Stimulated activated CD4-positive, alpha-beta T cell treated with anti-CD3 and anti-CD28 coated beads, Interleukin-4, amount 100 ng/mL, for 48 hours (primary cell): ENCODE results near the gene UBR3.
"Not testable (repeated sequence)": the region's sequence is repeated elsewhere in the genome, so short reads cannot be mapped to it uniquely, and the experiment has no call there.

Source experiments
- DNase-seq, 2 donors: peaks; one replicate each; pipeline ENCODE4 v3.0.0-alpha.2; 2020; ENCODE audit warnings: low read depth in 2 of 2

The UBR3 gene

GRCh38 chr2:170113168-170113894, 286.1 kb downstream of the UBR3 start:
- no peak for DNase-seq

- no peak for DNase-seq
Measured at GRCh38 chr2:170115501-170116229, 288.4 kb downstream of the UBR3 start.

DNA sequence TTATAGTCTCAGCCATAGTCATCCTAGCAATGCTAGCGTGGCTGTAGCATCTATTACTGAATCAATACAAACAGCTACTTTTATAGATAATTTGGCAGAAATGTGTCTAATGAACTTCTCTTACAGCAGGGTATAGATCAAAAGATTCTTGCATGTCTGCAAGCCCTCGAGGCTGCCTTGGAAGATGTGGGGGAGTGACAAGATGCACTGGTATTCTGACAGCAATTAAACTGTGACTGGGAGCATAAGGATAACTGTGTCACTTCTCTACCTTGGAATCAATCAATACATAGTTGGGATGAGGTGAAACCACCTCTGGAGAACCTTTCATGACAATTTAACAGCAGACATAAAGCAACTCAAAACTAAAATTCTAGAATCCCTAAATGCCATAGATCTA, 291.4 kb downstream of the UBR3 start:
- DNase-seq: no peak

DNA sequence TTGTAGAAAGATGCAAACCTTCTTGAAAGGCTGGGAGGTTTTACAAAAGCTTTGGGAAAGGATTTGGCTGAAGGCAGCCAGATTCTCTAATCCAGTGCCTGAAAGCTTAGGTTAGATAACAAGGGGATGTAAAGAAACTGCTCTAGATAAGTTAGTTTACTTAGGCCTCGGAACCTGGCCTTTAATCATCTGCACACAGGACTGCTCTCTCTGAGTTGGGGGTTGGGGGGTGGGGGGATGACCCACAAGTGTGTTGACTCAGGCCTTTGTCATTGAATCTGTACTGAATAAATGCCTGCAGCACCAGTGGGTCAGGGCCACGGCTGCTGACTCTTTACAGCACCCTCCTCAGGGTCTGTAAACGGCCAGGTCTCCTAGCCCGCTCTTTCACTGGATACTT, 292.1 kb downstream of the UBR3 start:
- not testable (repeated sequence) for DNase-seq

- no peak for DNase-seq
Measured at GRCh38 chr2:170121689-170122088, 294.4 kb downstream of the UBR3 start.

GRCh38 chr2:170122883-170123547, 295.8 kb downstream of the UBR3 start:
- DNase-seq: no peak

GRCh38 chr2:170123593-170123992, 296.3 kb downstream of the UBR3 start:
- no peak for DNase-seq

DNA sequence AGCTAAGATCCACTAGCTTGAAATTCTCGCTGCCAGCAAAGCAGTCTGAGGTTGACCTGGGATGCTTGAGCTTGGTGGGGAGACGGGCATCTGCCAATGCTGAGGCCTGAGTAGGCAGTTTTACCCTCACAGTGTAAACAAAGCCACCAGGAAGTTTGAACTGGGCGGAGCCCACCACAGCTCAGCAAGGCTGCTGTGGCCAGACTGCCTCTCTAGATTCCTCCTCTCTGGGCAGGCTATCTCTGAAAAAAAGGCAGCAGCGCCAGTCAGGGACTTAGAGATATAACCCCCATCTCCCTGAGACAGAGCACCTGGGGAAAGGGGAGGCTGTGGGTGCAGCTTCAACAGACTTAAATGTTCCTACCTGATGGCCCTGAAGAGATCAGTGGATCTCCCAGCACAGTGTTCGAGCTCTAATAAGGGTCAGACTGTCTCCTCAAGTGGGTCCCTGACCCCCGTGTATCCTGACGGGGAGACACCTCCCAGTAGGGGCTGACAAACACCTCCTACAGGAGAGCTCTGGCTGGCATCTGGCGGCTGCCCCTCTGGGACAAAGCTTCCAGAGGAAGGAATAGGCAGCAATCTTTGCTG, 299.0 kb downstream of the UBR3 start:
- DNase-seq: not testable (repeated sequence)
